Neuronal stem cell (in vitro differentiated cells): ENCODE measurements around the gene SLX4IP.

Experiments
- DNase-seq: peaks from one replicate; pipeline ENCODE4 v3.0.0-alpha.2; 2013; ENCODE audit warnings: low spot score
- H2AFZ ChIP-seq: one replicate; pipeline ENCODE4 v1.6.1; 2013; ENCODE audit warnings: mild to moderate bottlenecking, low read length, inconsistent platforms
- H2AK5ac ChIP-seq: 2 replicates; pipeline ENCODE4 v1.6.1; 2013; ENCODE audit warnings: low read depth, mild to moderate bottlenecking, inconsistent platforms, low read length, moderate library complexity, mixed read lengths
- H2BK120ac ChIP-seq: 2 replicates; pipeline ENCODE4 v1.6.1; 2013; ENCODE audit warnings: low read depth, mild to moderate bottlenecking, inconsistent platforms, low read length, moderate library complexity, mixed read lengths
- H2BK12ac ChIP-seq: one replicate; pipeline ENCODE4 v1.6.1; 2013; ENCODE audit warnings: low read length, inconsistent platforms
- H2BK15ac ChIP-seq: 2 replicates; pipeline ENCODE4 v1.6.1; 2013; ENCODE audit warnings: mild to moderate bottlenecking, low read length, inconsistent platforms, mixed read lengths
- H2BK5ac ChIP-seq: one replicate; pipeline ENCODE4 v1.6.1; 2013; ENCODE audit warnings: inconsistent platforms, mild to moderate bottlenecking, low read length, moderate library complexity
- H3K14ac ChIP-seq: one replicate; pipeline ENCODE4 v1.6.1; 2013; ENCODE audit warnings: low read length, inconsistent platforms
- H3K18ac ChIP-seq: 2 replicates; pipeline ENCODE4 v1.6.1; 2013; ENCODE audit warnings: low read length, inconsistent platforms
- H3K23ac ChIP-seq: 2 replicates; pipeline ENCODE4 v1.6.1; 2013; ENCODE audit warnings: low read depth, mild to moderate bottlenecking, mixed read lengths, low read length, inconsistent platforms; ENCODE audit not compliant: poor library complexity
- H3K27ac ChIP-seq: replicated peaks from 3 replicates; pipeline ENCODE4 v1.5.1; 2013; ENCODE audit warnings: low read length, inconsistent platforms
- H3K27me3 ChIP-seq, 3 experiments: 2 replicates each; pipeline ENCODE4 v1.6.1; 2013; ENCODE audit warnings: low read length in 3 of 3, mild to moderate bottlenecking in 2 of 3, inconsistent platforms in 1 of 3, low read depth in 1 of 3, mixed read lengths in 1 of 3, moderate library complexity in 1 of 3; ENCODE audit not compliant: control insufficient read depth in 3 of 3, insufficient read depth in 3 of 3
- H3K36me3 ChIP-seq, 2 donors: replicated peaks in 1 of 2; 2 replicates each; pipeline ENCODE4 v1.6.1; 2013; ENCODE audit warnings: low read length in 2 of 2; ENCODE audit not compliant: control insufficient read depth in 2 of 2, insufficient read depth in 2 of 2
- H3K4ac ChIP-seq: 2 replicates; pipeline ENCODE4 v1.6.1; 2013; ENCODE audit warnings: inconsistent platforms, mild to moderate bottlenecking, low read length, moderate library complexity
- H3K4me1 ChIP-seq, 2 donors: 1 replicate in 1 of 2; 2 replicates in 1 of 2; pipeline ENCODE4 v1.6.1; 2013; ENCODE audit warnings: low read length in 2 of 2, low read depth in 1 of 2; ENCODE audit not compliant: control insufficient read depth in 2 of 2, insufficient read depth in 1 of 2
- H3K4me2 ChIP-seq: one replicate; pipeline ENCODE4 v1.6.1; 2013; ENCODE audit warnings: mild to moderate bottlenecking, low read length, inconsistent platforms; ENCODE audit not compliant: insufficient read depth, poor library complexity, severe bottlenecking
- H3K4me3 ChIP-seq, 2 donors: 2 replicates each; pipeline ENCODE4 v1.5.1; 2013; ENCODE audit warnings: low read length in 2 of 2, mild to moderate bottlenecking in 2 of 2, inconsistent platforms in 1 of 2, moderate library complexity in 1 of 2
- H3K79me1 ChIP-seq: one replicate; pipeline ENCODE4 v1.6.1; 2013; ENCODE audit warnings: low read depth, mild to moderate bottlenecking, inconsistent platforms, low read length, moderate library complexity
- H3K9ac ChIP-seq: one replicate; pipeline ENCODE4 v1.6.1; 2013; ENCODE audit warnings: mild to moderate bottlenecking, low read depth, low read length, inconsistent platforms; ENCODE audit not compliant: poor library complexity
- H3K9me3 ChIP-seq, 2 donors: replicated peaks in 1 of 2; 2 replicates each; pipeline versions ENCODE3 to v1.6.1; 2013; ENCODE audit warnings: low read length in 2 of 2, mild to moderate bottlenecking in 2 of 2, inconsistent platforms in 1 of 2, low read depth in 1 of 2, mixed read lengths in 1 of 2, moderate library complexity in 1 of 2; ENCODE audit not compliant: control insufficient read depth in 2 of 2, insufficient read depth in 1 of 2
- H4K8ac ChIP-seq: one replicate; pipeline ENCODE4 v1.6.1; 2013; ENCODE audit warnings: low read depth, mild to moderate bottlenecking, inconsistent platforms, low read length, moderate library complexity
- H4K91ac ChIP-seq: one replicate; pipeline ENCODE4 v1.6.1; 2013; ENCODE audit warnings: low read length, low read depth, mild to moderate bottlenecking, inconsistent platforms; ENCODE audit not compliant: poor library complexity
- WGBS, 2 donors: extraction: QIAGEN DNeasy Blood & Tissue Kit; methylation state at CpG; one replicate each; pipeline ENCODE4 v1.1.7; 2013; ENCODE audit warnings: missing lambda C conversion rate in 2 of 2, mixed read lengths in 1 of 2; ENCODE audit not compliant: insufficient read length in 2 of 2, insufficient replicate concordance in 1 of 2; ENCODE audit errors: extremely low coverage in 2 of 2; 5-methylcytosine and 5-hydroxymethylcytosine counted together

Gene SLX4IP

DNA sequence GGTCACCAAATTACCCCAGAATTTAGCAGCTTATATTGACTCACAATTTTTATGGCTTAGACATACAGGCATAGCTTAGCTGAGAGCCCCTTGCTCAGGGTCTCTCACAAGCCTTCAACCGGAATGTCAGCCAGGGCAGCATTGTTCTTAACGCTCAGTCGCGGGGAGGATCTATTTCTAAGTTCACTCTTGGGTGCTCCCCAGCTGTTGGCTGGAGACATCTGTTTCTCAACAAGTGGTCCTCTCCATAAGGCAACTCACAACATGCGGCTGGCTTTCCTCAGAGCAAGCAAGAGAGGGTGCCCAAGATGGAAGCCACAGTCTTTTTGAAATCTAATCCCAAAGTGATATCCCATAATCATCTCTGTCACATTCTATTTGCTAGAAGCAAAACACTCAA lies 46.6 kb downstream of the SLX4IP start:
- peaks cover 0 to 4% of the 10 kb centered on the region in 2 donors for H3K4me1 ChIP-seq
- no peak overlapping the region for H3K4ac ChIP-seq
- no peak overlapping the region for H2BK15ac ChIP-seq
- no peaks in the 10 kb centered on the region for H3K9me3 ChIP-seq
- H3K36me3 ChIP-seq = no peaks in the 10 kb centered on the region
- no peak overlapping the region for H4K91ac ChIP-seq
- no peak for DNase-seq
- H3K9ac ChIP-seq = no peak overlapping the region
- H2BK5ac ChIP-seq = no peak overlapping the region
- no peak overlapping the region for H2AK5ac ChIP-seq
- H3K27me3 ChIP-seq = no peaks in the 10 kb centered on the region
- no CpG with 5 or more reads among the region's 5 CpGs for WGBS, 2 donors
- no peak overlapping the region for H2BK12ac ChIP-seq
- H3K79me1 ChIP-seq = no peaks in the 10 kb centered on the region
- no peak overlapping the region for H3K14ac ChIP-seq
- H4K8ac ChIP-seq = no peak overlapping the region
- H2BK120ac ChIP-seq = no peak overlapping the region
- no peak overlapping the region for H3K4me2 ChIP-seq
- no peak overlapping the region for H3K23ac ChIP-seq
- no peak overlapping the region for H3K18ac ChIP-seq
- H2AFZ ChIP-seq = no peak overlapping the region
- H3K27ac ChIP-seq = no peak overlapping the region
- no peak overlapping the region for H3K4me3 ChIP-seq

DNA sequence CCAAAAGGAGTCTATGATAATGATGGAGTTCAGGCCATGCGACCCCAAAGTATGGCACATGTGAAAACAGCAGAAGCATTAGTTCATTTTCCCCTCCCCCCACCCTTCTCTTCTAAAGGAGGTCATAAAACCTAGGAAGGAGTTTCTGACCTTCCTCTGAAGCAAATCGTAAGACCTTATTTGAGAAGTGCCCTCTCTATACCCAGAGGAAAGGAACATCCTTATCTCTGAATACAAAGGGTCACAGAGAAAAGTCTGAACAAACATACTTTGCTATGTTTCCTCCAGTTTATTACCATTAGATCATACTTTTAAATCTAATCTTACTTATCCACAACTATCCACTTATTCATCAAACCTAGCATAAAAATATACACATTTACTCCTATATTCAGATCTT lies 48.6 kb downstream of the SLX4IP start:
- Histone ChIP-seq H2AFZ (no peak overlapping the region), H3K4me1 (peaks cover 0 to 6% of the 10 kb centered on the region in 2 donors), H3K27me3 (no peaks in the 10 kb centered on the region), H3K27ac (no peak overlapping the region), H3K4me3 (no peak overlapping the region), H4K91ac (no peak overlapping the region), H3K18ac (no peak overlapping the region), H3K79me1 (no peaks in the 10 kb centered on the region), H2AK5ac (no peak overlapping the region), H2BK15ac (no peak overlapping the region), H3K4me2 (no peak overlapping the region), H3K23ac (no peak overlapping the region), H3K9ac (no peak overlapping the region), H3K36me3 (no peaks in the 10 kb centered on the region), H3K14ac (no peak overlapping the region), H4K8ac (no peak overlapping the region), H3K4ac (no peak overlapping the region), H2BK5ac (no peak overlapping the region), H2BK12ac (no peak overlapping the region), H2BK120ac (no peak overlapping the region), H3K9me3 (no peaks in the 10 kb centered on the region)
- no peak for DNase-seq
- no CpG with 5 or more reads among the region's 2 CpGs for WGBS, 2 donors

DNA sequence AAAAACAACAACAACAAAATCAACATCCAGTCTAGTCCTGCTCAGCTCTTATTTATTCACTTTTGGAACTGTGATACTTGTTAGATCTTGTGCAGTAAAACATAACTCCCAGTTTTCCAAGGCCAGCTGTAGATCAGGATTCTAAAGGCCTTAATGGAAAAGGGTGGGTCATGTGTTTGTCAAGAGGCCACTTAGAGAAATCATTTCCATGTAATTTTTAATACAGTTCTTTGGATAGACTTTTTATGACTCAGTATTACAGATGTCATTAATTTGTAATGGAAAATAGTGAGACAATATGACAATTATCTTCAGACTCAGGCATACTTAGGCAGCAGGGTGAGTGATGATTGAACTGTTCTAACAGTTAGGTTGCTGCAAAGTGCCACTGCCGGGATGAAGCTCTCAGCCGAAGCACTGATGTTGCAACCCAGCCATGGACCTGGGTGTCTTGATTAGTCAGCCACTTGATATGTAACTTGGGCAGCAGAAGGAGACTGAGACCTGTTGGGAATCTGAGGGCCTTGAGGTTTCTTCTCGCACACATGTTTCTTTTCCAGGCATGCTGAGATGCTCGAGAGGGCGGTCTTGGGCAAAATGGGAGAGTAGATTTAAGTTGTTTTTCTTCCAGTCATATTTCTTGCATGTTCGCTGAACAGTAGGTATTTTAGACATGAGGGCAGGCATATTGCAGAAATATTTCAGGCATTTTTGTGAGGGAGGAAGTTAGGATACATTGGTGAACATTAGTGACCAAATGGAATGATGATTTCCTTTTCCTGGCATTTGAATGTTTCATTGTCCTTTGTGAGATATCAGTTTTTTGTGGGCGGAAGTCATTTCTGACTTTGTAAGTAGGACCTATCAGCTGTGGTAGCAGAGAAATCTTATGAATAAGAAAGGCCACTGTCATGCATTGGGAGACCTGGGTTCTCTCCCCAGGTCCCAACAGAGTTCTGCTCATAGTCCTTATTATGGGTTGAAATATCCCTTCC lies 52.3 kb downstream of the SLX4IP start:
- H3K9me3 ChIP-seq = no peaks in the 10 kb centered on the region
- no peaks in the 10 kb centered on the region for H3K36me3 ChIP-seq
- H2AFZ ChIP-seq = no peak overlapping the region
- H4K91ac ChIP-seq = no peak overlapping the region
- H3K4ac ChIP-seq = no peak overlapping the region
- no peak overlapping the region for H3K14ac ChIP-seq
- H2BK12ac ChIP-seq = no peak overlapping the region
- no peak for DNase-seq
- H3K27ac ChIP-seq = no peak overlapping the region
- no peak overlapping the region for H3K23ac ChIP-seq
- H3K4me1 ChIP-seq = peaks cover 11 to 25% of the 10 kb centered on the region in 2 donors
- peak overlapping the region; percentile 62 for H3K18ac ChIP-seq
- H3K4me2 ChIP-seq = no peak overlapping the region
- no peak overlapping the region for H2AK5ac ChIP-seq
- no peak overlapping the region for H3K4me3 ChIP-seq
- H2BK120ac ChIP-seq = no peak overlapping the region
- no peak overlapping the region for H2BK5ac ChIP-seq
- H2BK15ac ChIP-seq = no peak overlapping the region
- H3K9ac ChIP-seq = no peak overlapping the region
- no peaks in the 10 kb centered on the region for H3K79me1 ChIP-seq
- no CpG with 5 or more reads among the region's 7 CpGs for WGBS, 2 donors
- no peak overlapping the region for H4K8ac ChIP-seq
- H3K27me3 ChIP-seq = no peaks in the 10 kb centered on the region

DNA sequence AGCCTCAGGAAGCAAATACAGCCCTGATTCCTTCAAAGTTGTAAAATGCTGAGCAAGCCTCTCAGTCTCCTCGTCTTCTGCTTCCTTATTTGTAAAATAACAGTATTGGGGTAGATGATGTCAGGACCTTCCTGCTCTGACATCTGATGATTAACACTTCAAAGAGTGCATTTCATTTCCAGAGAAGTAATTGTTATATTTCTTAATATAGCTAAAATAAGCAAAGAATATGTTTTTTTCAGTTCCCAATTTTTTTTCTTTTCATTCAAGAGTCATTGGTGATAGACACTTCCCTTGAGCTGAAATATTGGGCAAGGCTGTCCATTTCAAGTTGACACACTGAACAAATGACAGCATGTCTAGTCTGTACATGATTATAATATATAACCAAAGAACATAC lies 53.4 kb downstream of the SLX4IP start:
- Histone ChIP-seq H3K23ac (no peak overlapping the region), H3K4me1 (peaks cover 11 to 25% of the 10 kb centered on the region in 2 donors), H3K14ac (no peak overlapping the region), H4K8ac (no peak overlapping the region), H3K18ac (no peak overlapping the region), H2BK5ac (no peak overlapping the region), H4K91ac (no peak overlapping the region), H3K4ac (no peak overlapping the region), H3K27ac (no peak overlapping the region), H3K36me3 (no peaks in the 10 kb centered on the region), H3K4me2 (no peak overlapping the region), H3K79me1 (no peaks in the 10 kb centered on the region), H2AK5ac (no peak overlapping the region), H3K9ac (no peak overlapping the region), H2BK120ac (no peak overlapping the region), H2AFZ (no peak overlapping the region), H3K4me3 (no peak overlapping the region), H2BK15ac (no peak overlapping the region), H3K27me3 (no peaks in the 10 kb centered on the region), H2BK12ac (no peak overlapping the region), H3K9me3 (peaks cover 0 to 4% of the 10 kb centered on the region in 2 donors)
- no CpG with 5 or more reads among the region's 1 CpG for WGBS, 2 donors
- DNase-seq = no peak
